Spleen (tissue), 11 donors: ENCODE measurements around the gene RPS6KL1. TPM values are rescaled to one million over a fixed set of nuclear protein-coding genes. Genes with fewer than 3 reads are reported as not detected.
A peak's percentile ranks its signal among the peaks of the same experiment; 100 is the strongest.

ENCODE experiments used
- DNase-seq: peaks from one replicate; pipeline ENCODE4 v3.0.0-alpha.2; 2020
- H3K27ac ChIP-seq, 8 donors: fragments of 200-600 bp; sonication (generic) in 7 of 8; 1 replicate in 4 of 8; 2 replicates in 4 of 8; pipeline versions ENCODE4 v1.5.0 to v1.8.0; 2016 to 2021; ENCODE audit warnings: inconsistent platforms in 4 of 8, mild to moderate bottlenecking in 4 of 8, moderate library complexity in 1 of 8
- H3K27me3 ChIP-seq, 7 donors: fragments of 200-600 bp; sonication (generic) in 6 of 7; replicated peaks in 1 of 7; 1 replicate in 4 of 7; 2 replicates in 3 of 7; pipeline versions ENCODE4 v1.5.0 to v1.8.0; 2016 to 2021; ENCODE audit warnings: inconsistent platforms in 3 of 7, mild to moderate bottlenecking in 1 of 7
- H3K36me3 ChIP-seq, 6 donors: fragments of 200-600 bp; sonication (generic) in 5 of 6; 1 replicate in 4 of 6; 2 replicates in 2 of 6; pipeline versions ENCODE4 v1.5.0 to v1.8.0; 2016 to 2021; ENCODE audit warnings: inconsistent platforms in 2 of 6
- H3K4me1 ChIP-seq, 6 donors: fragments of 200-600 bp; sonication (generic) in 5 of 6; 1 replicate in 3 of 6; 2 replicates in 3 of 6; pipeline versions ENCODE4 v1.5.0 to v1.8.0; 2016 to 2021; ENCODE audit warnings: inconsistent platforms in 3 of 6
- H3K4me3 ChIP-seq, 8 donors: fragments of 200-600 bp; sonication (generic) in 7 of 8; 1 replicate in 4 of 8; 2 replicates in 4 of 8; pipeline versions ENCODE4 v1.5.0 to v1.8.0; 2016 to 2021; ENCODE audit warnings: inconsistent platforms in 4 of 8, mild to moderate bottlenecking in 4 of 8, moderate library complexity in 2 of 8
- H3K9me3 ChIP-seq, 8 donors: fragments of 200-600 bp; sonication (generic) in 7 of 8; 1 replicate in 4 of 8; 2 replicates in 4 of 8; pipeline versions ENCODE4 v1.5.0 to v1.8.0; 2016 to 2021; ENCODE audit warnings: inconsistent platforms in 4 of 8
- CTCF ChIP-seq, 11 experiments: fragments of 200-600 bp in 7 of 11; fragments of 450-650 bp in 4 of 11; sonication (generic) in 4 of 11; IDR thresholded peaks in 8 of 11; conservative IDR thresholded peaks in 3 of 11; 1 replicate in 7 of 11; 2 replicates in 4 of 11; pipeline versions ENCODE4 v1.4.0 to v1.8.0; 2016 to 2021; ENCODE audit warnings: antibody characterized with exemption in 11 of 11, inconsistent platforms in 4 of 11, mild to moderate bottlenecking in 1 of 11
- POLR2A ChIP-seq, 3 donors: fragments of 450-650 bp; IDR thresholded peaks; one replicate each; pipeline ENCODE4 v1.5.1; 2017; ENCODE audit warnings: antibody characterized with exemption in 3 of 3, mild to moderate bottlenecking in 1 of 3
- POLR2AphosphoS5 ChIP-seq, 3 donors: sonication (generic); formaldehyde crosslinking; IDR thresholded peaks; one replicate each; pipeline ENCODE4 v1.5.1; 2017; ENCODE audit warnings: antibody characterized with exemption in 3 of 3
- WGBS, 5 donors: extraction: QIAGEN DNeasy Blood & Tissue Kit in 3 of 5; methylation state at CpG; one replicate each; pipeline versions ENCODE4 v1.1.5 to v1.1.7; 2013 to 2018; 5-methylcytosine and 5-hydroxymethylcytosine counted together
- intact Hi-C: fragments of 100-400 bp; cut with DNase I; formaldehyde crosslinking; loops from one replicate; pipeline ENCODE4 v1.15.0; 2023; ENCODE audit warnings: low total_unique reads
- polyA plus RNA-seq, 3 donors: library from polyadenylated mRNA; stranded (reverse); fragments of 200-250 nt; gene quantifications; one replicate each; pipeline ENCODE4 v1.2.1, GENCODE V29; 2013
- total RNA-seq, 7 donors: library from RNA; depleted of rRNA in 3 of 7; stranded (reverse); fragments of >200 nt in 3 of 7; fragmentation: NEBNext Ultra II Directional in 4 of 7; extraction: Animal tissue kit (Norgen Biotek cat#: 25700) in 4 of 7; gene quantifications; one replicate each; pipeline versions ENCODE4 v1.1.0 to v1.2.1, GENCODE V29; 2016 to 2021
- donor health status: healthy with polysubstance abuse.
- donor health status: DM: no; HTN: no; CAD: no; lungs with moderate emphysema.
- donor health status: DM: no; HTN: no; CAD: no.
- donor health status: Bipolar disorder and iron deficiency.
- donor health status: healthy.
- donor health status: DM: no; HTN: no; CAD: no.
- donor health status: DM: yes; HTN: yes; CAD: no.

The RPS6KL1 gene
- total and polyA plus RNA-seq, 10 donors: 1.7 to 15.7 (median 4.7) TPM

- 53 to 65% (median 61%) methylated on average over 7 of the region's 7 CpGs for WGBS, 5 donors
- no peaks in the 10 kb centered on the region for H3K36me3 ChIP-seq
- no peak for DNase-seq
- H3K27me3 ChIP-seq: no peaks in the 10 kb centered on the region
- peaks cover 0 to 30% (median 16%) of the 10 kb centered on the region in 6 donors for H3K4me1 ChIP-seq
- no peak overlapping the region for H3K27ac ChIP-seq
- H3K4me3 ChIP-seq: no peak overlapping the region
- no peaks in the 10 kb centered on the region for H3K9me3 ChIP-seq
- TF ChIP-seq POLR2AphosphoS5 (IDR thresholded peaks at IDR 0.05) (no peak), CTCF (IDR thresholded peaks at IDR 0.05 in 8 of 11, conservative IDR thresholded peaks at IDR 0.05 in 3 of 11) (no peak), POLR2A (IDR thresholded peaks at IDR 0.05) (no peak)
- intact Hi-C loops: no loop called here
Measured at GRCh38 chr14:74915826-74916225, 7.2 kb downstream of the RPS6KL1 start.

GRCh38 chr14:74915426-74915825 is 7.6 kb downstream of the RPS6KL1 start:
- DNase-seq: no peak
- H3K9me3 ChIP-seq: no peaks in the 10 kb centered on the region
- intact Hi-C loops: no loop called here
- WGBS, 5 donors: 77 to 89% (median 84%) methylated on average over 4 of the region's 4 CpGs
- peaks cover 0 to 30% (median 18%) of the 10 kb centered on the region in 6 donors for H3K4me1 ChIP-seq
- no peak overlapping the region for H3K27ac ChIP-seq
- H3K36me3 ChIP-seq: no peaks in the 10 kb centered on the region
- H3K4me3 ChIP-seq: no peak overlapping the region
- TF ChIP-seq CTCF (IDR thresholded peaks at IDR 0.05 in 8 of 11, conservative IDR thresholded peaks at IDR 0.05 in 3 of 11): no peak
- TF ChIP-seq POLR2AphosphoS5 (IDR thresholded peaks at IDR 0.05): no peak
- no peak for TF ChIP-seq POLR2A (IDR thresholded peaks at IDR 0.05)
- H3K27me3 ChIP-seq: no peaks in the 10 kb centered on the region

- no peak for DNase-seq
- Histone ChIP-seq H3K4me1 (peaks cover 0 to 37% (median 21%) of the 10 kb centered on the region in 6 donors), H3K9me3 (no peaks in the 10 kb centered on the region), H3K4me3 (no peak overlapping the region), H3K27me3 (no peaks in the 10 kb centered on the region), H3K36me3 (no peaks in the 10 kb centered on the region), H3K27ac (no peak overlapping the region)
- WGBS, 5 donors: 52 to 68% (median 64%) methylated on average over 6 of the region's 6 CpGs
- TF ChIP-seq POLR2A (IDR thresholded peaks at IDR 0.05): no peak
- no peak for TF ChIP-seq POLR2AphosphoS5 (IDR thresholded peaks at IDR 0.05)
- TF ChIP-seq CTCF (IDR thresholded peaks at IDR 0.05 in 8 of 11, conservative IDR thresholded peaks at IDR 0.05 in 3 of 11): peak in 8 of 11 experiments; percentile 34 to 68 (median 54)
- intact Hi-C loops: no loop called here
Measured at GRCh38 chr14:74913986-74914573, 9.0 kb downstream of the RPS6KL1 start.

GRCh38 chr14:74913393-74913910 is 9.6 kb downstream of the RPS6KL1 start:
- intact Hi-C loops: no loop called here
- H3K36me3 ChIP-seq: no peaks in the 10 kb centered on the region
- TF ChIP-seq POLR2AphosphoS5 (IDR thresholded peaks at IDR 0.05) (no peak), POLR2A (IDR thresholded peaks at IDR 0.05) (no peak), CTCF (IDR thresholded peaks at IDR 0.05 in 8 of 11, conservative IDR thresholded peaks at IDR 0.05 in 3 of 11) (no peak)
- no peak overlapping the region for H3K4me3 ChIP-seq
- DNase-seq: no peak
- no peaks in the 10 kb centered on the region for H3K27me3 ChIP-seq
- H3K4me1 ChIP-seq: peaks cover 0 to 43% (median 21%) of the 10 kb centered on the region in 6 donors
- 70 to 77% (median 73%) methylated on average over 5 of the region's 5 CpGs for WGBS, 5 donors
- H3K27ac ChIP-seq: no peak overlapping the region
- no peaks in the 10 kb centered on the region for H3K9me3 ChIP-seq
